Measurements from ENCODE around the gene LENG9. TPM values are rescaled to one million over a fixed set of nuclear protein-coding genes. Genes with fewer than 3 reads are reported as not detected.
A peak's percentile ranks its signal among the peaks of the same experiment; 100 is the strongest.

Gene LENG9
- total and polyA plus RNA-seq, 2 of the 13 experiments (the other 11 are each of a cell fraction or from before 2014, with no cell fraction given) = 0.75 to 2.9 TPM

- TF ChIP-seq ZNF552 (CRISPR knock-in tag; IDR thresholded peaks at IDR 0.05; ENCODE audit: borderline replicate concordance) (0 out of 2 replicates have a peak, but pooled peaks have one; percentile 44), ZNF557 (CRISPR knock-in tag; IDR thresholded peaks at IDR 0.05) (no peak), AGO1 (IDR thresholded peaks at IDR 0.05; ENCODE audit: low read depth, low read length, poor library complexity, severe bottlenecking) (no peak), ZNF446 (CRISPR knock-in tag; IDR thresholded peaks at IDR 0.05) (no peak), ZNF20 (CRISPR knock-in tag; IDR thresholded peaks at IDR 0.05) (no peak), FOXC1 (CRISPR knock-in tag; IDR thresholded peaks at IDR 0.05; ENCODE audit: borderline replicate concordance) (no peak), SUZ12 (IDR thresholded peaks at IDR 0.05; ENCODE audit: low read depth, low read length) (no peak), ZNF644 (CRISPR knock-in tag; IDR thresholded peaks at IDR 0.05; ENCODE audit: low read depth) (no peak), TEAD3 (CRISPR knock-in tag; optimal IDR thresholded peaks at IDR 0.05; ENCODE audit: borderline replicate concordance) (peak; percentile 21), ARNT2 (CRISPR knock-in tag; IDR thresholded peaks at IDR 0.05; ENCODE audit: low read depth) (no peak), MYC (CRISPR knock-in tag; IDR thresholded peaks at IDR 0.05; ENCODE audit: borderline replicate concordance) (peak; percentile 62; the same call in 1 of the 2 replicates), ZNF883 (CRISPR knock-in tag; IDR thresholded peaks at IDR 0.05; ENCODE audit: not compliant biosample characterization) (no peak), ARID4A (CRISPR knock-in tag; IDR thresholded peaks at IDR 0.05; ENCODE audit: borderline replicate concordance) (no peak; the same call in 1 of the 2 replicates), ZNF513 (CRISPR knock-in tag; conservative IDR thresholded peaks at IDR 0.05) (no peak), ZNF512 (CRISPR knock-in tag; IDR thresholded peaks at IDR 0.05) (no peak), MAFK (conservative IDR thresholded peaks at IDR 0.05 in 1 of 2, IDR thresholded peaks at IDR 0.05 in 1 of 2; ENCODE audit: low read length in 2 of 2) (no peak)
- TF ChIP-seq, protein P1, sequence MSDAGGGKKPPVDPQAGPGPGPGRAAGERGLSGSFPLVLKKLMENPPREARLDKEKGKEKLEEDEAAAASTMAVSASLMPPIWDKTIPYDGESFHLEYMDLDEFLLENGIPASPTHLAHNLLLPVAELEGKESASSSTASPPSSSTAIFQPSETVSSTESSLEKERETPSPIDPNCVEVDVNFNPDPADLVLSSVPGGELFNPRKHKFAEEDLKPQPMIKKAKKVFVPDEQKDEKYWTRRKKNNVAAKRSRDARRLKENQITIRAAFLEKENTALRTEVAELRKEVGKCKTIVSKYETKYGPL (CRISPR knock-in tag; IDR thresholded peaks at IDR 0.05) = no peak
- TF ChIP-seq, protein P2, sequence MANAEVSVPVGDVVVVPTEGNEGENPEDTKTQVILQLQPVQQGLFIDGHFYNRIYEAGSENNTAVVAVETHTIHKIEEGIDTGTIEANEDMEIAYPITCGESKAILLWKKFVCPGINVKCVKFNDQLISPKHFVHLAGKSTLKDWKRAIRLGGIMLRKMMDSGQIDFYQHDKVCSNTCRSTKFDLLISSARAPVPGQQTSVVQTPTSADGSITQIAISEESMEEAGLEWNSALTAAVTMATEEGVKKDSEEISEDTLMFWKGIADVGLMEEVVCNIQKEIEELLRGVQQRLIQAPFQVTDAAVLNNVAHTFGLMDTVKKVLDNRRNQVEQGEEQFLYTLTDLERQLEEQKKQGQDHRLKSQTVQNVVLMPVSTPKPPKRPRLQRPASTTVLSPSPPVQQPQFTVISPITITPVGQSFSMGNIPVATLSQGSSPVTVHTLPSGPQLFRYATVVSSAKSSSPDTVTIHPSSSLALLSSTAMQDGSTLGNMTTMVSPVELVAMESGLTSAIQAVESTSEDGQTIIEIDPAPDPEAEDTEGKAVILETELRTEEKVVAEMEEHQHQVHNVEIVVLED (CRISPR knock-in tag; IDR thresholded peaks at IDR 0.05; ENCODE audit: borderline replicate concordance) = no peak
Measured at GRCh38 chr19:54418030-54418929, 45.3 kb downstream of the LENG9 start (continued).

Measured in HepG2 (cell line).